ENCODE data around the gene HDAC4.
A peak's percentile ranks its signal among the peaks of the same experiment; 100 is the strongest.

Gene HDAC4

DNA sequence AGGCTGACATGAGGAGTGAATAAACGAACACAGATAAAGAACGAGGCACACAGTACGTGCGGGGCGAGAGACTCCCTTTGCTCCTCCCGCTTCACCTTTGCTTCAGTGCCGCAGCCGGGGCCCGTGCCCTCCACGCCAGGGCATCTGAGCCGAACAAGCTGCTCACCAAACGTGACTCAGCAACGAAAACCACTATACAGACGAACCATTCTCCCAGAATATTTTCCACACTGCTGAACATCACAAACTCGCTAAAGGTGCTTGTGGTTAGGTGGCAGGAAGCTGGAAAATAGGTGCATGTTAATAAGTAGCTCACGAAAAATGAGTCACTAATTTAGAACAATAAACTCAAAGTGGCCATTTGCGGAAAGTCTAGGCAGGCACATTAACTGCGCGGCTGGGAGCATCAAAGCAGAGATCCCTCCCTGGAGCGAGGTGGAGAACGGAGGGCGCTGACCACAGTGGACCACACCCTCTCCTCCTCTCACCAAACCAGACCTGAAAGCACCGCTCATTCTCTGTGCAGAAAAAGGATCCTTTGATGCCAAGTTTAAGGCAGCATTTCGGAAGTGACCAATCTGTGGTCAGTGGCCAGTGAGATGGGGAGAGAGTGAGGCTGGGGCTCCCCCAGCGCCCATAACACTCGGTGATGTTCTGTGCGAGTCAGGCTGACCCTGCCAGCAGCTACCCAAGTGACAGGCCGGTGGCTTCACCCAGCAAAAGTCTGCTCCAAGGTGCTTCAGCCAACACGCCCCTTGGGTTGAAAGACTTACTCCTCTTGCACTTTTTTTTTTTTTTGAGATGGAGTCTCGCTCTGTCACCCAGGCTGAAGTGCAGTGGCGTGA lies 153.2 kb downstream of the HDAC4 start:
- H3K9me3 ChIP-seq (replicated peaks; ENCODE audit: low read length) = no peaks in the 10 kb centered on the region
- H3K36me3 ChIP-seq (ENCODE audit: insufficient read depth, low read length) = no peaks in the 10 kb centered on the region
- H3K9ac ChIP-seq (ENCODE audit: low read depth, low read length) = no peak overlapping the region
- no peak overlapping the region for H3K4me3 ChIP-seq (ENCODE audit: low read length)
- no peaks in the 10 kb centered on the region for H3K27me3 ChIP-seq (ENCODE audit: control insufficient read depth, insufficient read depth, low read length)
- H3K4me1 ChIP-seq (ENCODE audit: control insufficient read depth, insufficient read depth, low read length) = peaks cover 20% of the 10 kb centered on the region
- H3K4me2 ChIP-seq (ENCODE audit: low read length) = no peak overlapping the region

DNA sequence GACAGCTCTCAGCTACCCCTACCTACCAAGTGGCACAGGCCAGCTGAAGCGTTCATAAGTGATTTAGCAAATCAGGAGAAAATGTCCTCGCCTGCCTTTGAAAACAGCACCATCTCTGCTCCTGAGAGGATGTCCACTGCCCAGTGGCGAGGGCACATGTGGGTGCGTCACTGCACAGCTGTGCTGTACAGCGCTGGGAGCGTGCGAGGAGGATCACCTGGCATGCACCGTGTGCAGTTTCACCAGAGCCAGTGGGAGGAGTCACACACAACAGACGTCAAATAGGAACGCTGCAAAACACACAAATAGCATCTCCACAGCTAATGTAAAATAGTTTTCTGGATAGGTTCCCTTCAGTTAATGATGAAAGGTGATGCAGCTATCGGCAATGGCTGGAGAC lies 154.1 kb downstream of the HDAC4 start:
- H3K27me3 ChIP-seq (ENCODE audit: control insufficient read depth, insufficient read depth, low read length) = no peaks in the 10 kb centered on the region
- no peak overlapping the region for H3K4me3 ChIP-seq (ENCODE audit: low read length)
- H3K36me3 ChIP-seq (ENCODE audit: insufficient read depth, low read length) = no peaks in the 10 kb centered on the region
- no peaks in the 10 kb centered on the region for H3K9me3 ChIP-seq (replicated peaks; ENCODE audit: low read length)
- peaks cover 12% of the 10 kb centered on the region for H3K4me1 ChIP-seq (ENCODE audit: control insufficient read depth, insufficient read depth, low read length)
- H3K9ac ChIP-seq (ENCODE audit: low read depth, low read length) = no peak overlapping the region
- no peak overlapping the region for H3K4me2 ChIP-seq (ENCODE audit: low read length)

GRCh38 chr2:239245872-239246721 lies 154.7 kb downstream of the HDAC4 start:
- H3K9me3 ChIP-seq (replicated peaks; ENCODE audit: low read length) = no peaks in the 10 kb centered on the region
- H3K4me3 ChIP-seq (ENCODE audit: low read length) = no peak overlapping the region
- no peak overlapping the region for H3K4me2 ChIP-seq (ENCODE audit: low read length)
- peaks cover 12% of the 10 kb centered on the region for H3K4me1 ChIP-seq (ENCODE audit: control insufficient read depth, insufficient read depth, low read length)
- H3K27me3 ChIP-seq (ENCODE audit: control insufficient read depth, insufficient read depth, low read length) = no peaks in the 10 kb centered on the region
- H3K9ac ChIP-seq (ENCODE audit: low read depth, low read length) = no peak overlapping the region
- H3K36me3 ChIP-seq (ENCODE audit: insufficient read depth, low read length) = no peaks in the 10 kb centered on the region

DNA sequence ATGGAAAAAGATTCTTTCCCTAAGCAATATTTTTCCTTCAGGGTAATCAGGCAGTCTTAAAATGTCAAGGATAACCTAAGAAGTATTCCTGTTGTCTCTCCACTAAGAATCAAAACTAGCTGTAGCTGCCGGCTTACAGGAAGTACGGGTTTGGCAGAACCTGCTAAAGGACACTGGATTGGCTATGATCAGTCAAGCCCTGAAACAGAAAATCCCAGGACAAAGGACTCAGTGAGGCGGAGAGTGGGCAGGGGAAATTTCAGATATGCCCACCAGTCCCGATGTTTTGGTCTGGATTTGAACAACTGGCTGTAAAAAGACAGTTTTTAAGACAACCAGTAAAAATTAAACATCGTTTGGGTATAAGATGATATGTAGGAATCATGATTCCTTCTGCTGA lies 155.7 kb downstream of the HDAC4 start:
- H3K4me2 ChIP-seq (ENCODE audit: low read length) = no peak overlapping the region
- no peak overlapping the region for H3K9ac ChIP-seq (ENCODE audit: low read depth, low read length)
- H3K4me3 ChIP-seq (ENCODE audit: low read length) = no peak overlapping the region
- H3K9me3 ChIP-seq (replicated peaks; ENCODE audit: low read length) = no peaks in the 10 kb centered on the region
- H3K36me3 ChIP-seq (ENCODE audit: insufficient read depth, low read length) = no peaks in the 10 kb centered on the region
- H3K27me3 ChIP-seq (ENCODE audit: control insufficient read depth, insufficient read depth, low read length) = no peaks in the 10 kb centered on the region
- peaks cover 17% of the 10 kb centered on the region for H3K4me1 ChIP-seq (ENCODE audit: control insufficient read depth, insufficient read depth, low read length)

- peaks cover 17% of the 10 kb centered on the region for H3K4me1 ChIP-seq (ENCODE audit: control insufficient read depth, insufficient read depth, low read length)
- H3K27me3 ChIP-seq (ENCODE audit: control insufficient read depth, insufficient read depth, low read length) = no peaks in the 10 kb centered on the region
- H3K4me3 ChIP-seq (ENCODE audit: low read length) = no peak overlapping the region
- H3K36me3 ChIP-seq (ENCODE audit: insufficient read depth, low read length) = no peaks in the 10 kb centered on the region
- H3K9ac ChIP-seq (ENCODE audit: low read depth, low read length) = no peak overlapping the region
- no peak overlapping the region for H3K4me2 ChIP-seq (ENCODE audit: low read length)
- no peaks in the 10 kb centered on the region for H3K9me3 ChIP-seq (replicated peaks; ENCODE audit: low read length)
These were observed 156.2 kb downstream of the HDAC4 start for GRCh38 chr2:239244625-239245024.

DNA sequence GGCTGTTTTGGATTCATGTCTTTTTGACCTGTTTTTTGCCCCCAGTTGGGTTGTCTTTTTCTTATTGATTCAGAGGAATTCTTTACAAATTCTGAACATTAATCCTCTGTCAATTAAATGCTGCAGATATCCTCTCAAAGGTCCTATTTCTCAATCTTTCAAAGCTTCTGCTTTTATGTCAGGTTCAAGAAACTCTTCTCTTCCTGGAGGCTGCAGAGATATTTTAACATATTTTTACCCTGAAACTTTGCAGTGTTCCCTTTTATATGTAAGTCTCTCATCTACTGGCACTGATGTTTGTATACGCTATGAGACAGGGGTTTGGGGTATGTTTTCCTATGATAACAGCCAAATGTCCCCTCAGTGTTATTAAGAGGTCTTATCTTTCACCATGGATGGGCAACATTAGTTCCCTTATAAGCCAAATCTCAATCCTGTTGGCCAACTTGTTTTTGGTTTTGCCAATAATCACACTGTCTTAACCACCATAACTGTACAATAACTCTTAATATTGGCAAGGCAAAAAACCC lies 159.3 kb downstream of the HDAC4 start:
- H3K27me3 ChIP-seq (ENCODE audit: control insufficient read depth, insufficient read depth, low read length) = no peaks in the 10 kb centered on the region
- no peak overlapping the region for H3K4me3 ChIP-seq (ENCODE audit: low read length)
- no peaks in the 10 kb centered on the region for H3K36me3 ChIP-seq (ENCODE audit: insufficient read depth, low read length)
- no peak overlapping the region for H3K4me2 ChIP-seq (ENCODE audit: low read length)
- H3K4me1 ChIP-seq (ENCODE audit: control insufficient read depth, insufficient read depth, low read length) = peaks cover 12% of the 10 kb centered on the region
- no peaks in the 10 kb centered on the region for H3K9me3 ChIP-seq (replicated peaks; ENCODE audit: low read length)
- H3K9ac ChIP-seq (ENCODE audit: low read depth, low read length) = no peak overlapping the region

DNA sequence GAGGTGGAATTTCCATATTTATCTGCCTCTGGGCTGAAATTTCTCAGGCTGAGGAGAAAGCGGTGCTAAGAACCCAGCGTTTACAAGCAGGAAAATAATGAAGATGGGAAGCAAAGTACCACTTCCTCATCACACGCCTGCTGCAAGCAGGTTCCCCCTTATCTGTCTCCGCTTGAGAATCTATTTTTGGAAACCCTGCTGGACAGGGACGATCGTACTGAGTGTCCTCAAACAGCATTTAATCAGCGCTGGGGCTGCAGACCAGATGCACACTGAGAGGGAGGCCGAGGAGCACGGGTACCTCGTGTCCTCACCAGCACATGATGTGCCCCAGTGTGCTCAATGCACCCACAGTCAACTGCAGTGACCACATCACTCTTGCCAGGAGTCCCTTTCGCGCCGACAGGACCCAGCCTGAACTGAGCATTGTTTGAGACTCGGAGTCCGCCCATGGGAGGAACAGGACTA lies 160.4 kb downstream of the HDAC4 start:
- Histone ChIP-seq H3K4me1 (ENCODE audit: control insufficient read depth, insufficient read depth, low read length) (peaks cover 12% of the 10 kb centered on the region), H3K4me3 (ENCODE audit: low read length) (no peak overlapping the region), H3K9me3 (replicated peaks; ENCODE audit: low read length) (no peaks in the 10 kb centered on the region), H3K36me3 (ENCODE audit: insufficient read depth, low read length) (no peaks in the 10 kb centered on the region), H3K9ac (ENCODE audit: low read depth, low read length) (no peak overlapping the region), H3K4me2 (ENCODE audit: low read length) (peak overlapping the region; percentile 68), H3K27me3 (ENCODE audit: control insufficient read depth, insufficient read depth, low read length) (no peaks in the 10 kb centered on the region)

DNA sequence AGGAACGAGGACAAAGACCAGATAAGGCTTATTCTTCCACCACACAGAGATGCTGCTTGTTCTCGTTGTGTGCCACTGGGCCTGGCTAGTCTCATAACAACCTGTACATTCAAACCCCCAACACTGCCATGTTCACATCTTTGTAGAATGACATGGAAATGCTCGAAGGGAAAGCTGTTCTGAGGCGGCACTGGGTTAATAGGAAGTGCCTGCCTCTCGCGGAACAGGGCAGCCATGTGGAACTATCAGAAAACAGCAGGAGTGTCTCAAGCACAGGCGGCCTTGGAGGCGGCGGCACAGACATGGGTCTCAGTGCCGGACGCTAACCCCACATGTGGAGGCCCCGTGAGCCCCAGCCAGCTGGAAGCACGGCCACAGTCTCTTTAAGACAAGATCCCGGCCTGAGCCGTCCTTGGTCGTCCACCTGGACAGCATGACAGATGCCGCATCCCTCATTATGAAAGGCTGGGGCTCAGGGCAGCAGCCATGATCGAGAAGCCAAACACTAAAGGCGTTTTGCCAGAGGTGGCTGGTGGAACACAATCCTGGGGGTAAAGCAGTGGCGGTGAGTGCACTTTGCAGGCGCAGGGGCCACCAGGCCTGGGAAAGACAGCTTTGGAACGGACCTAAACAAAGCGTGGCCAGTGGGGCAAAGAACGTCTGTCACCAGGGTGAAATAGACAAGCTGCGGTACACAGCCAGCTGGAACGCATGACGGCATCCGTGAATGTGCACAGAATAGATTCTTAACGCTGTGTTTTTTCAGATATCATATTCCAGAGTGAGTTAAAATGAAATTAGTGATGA lies 161.0 kb downstream of the HDAC4 start:
- no peaks in the 10 kb centered on the region for H3K36me3 ChIP-seq (ENCODE audit: insufficient read depth, low read length)
- peak overlapping the region; percentile 68 for H3K4me2 ChIP-seq (ENCODE audit: low read length)
- peak overlapping the region; percentile 49 for H3K4me3 ChIP-seq (ENCODE audit: low read length)
- H3K9me3 ChIP-seq (replicated peaks; ENCODE audit: low read length) = no peaks in the 10 kb centered on the region
- H3K9ac ChIP-seq (ENCODE audit: low read depth, low read length) = peak overlapping the region; percentile 11
- peaks cover 12% of the 10 kb centered on the region for H3K4me1 ChIP-seq (ENCODE audit: control insufficient read depth, insufficient read depth, low read length)
- H3K27me3 ChIP-seq (ENCODE audit: control insufficient read depth, insufficient read depth, low read length) = no peaks in the 10 kb centered on the region

- no peaks in the 10 kb centered on the region for H3K36me3 ChIP-seq (ENCODE audit: insufficient read depth, low read length)
- H3K27me3 ChIP-seq (ENCODE audit: control insufficient read depth, insufficient read depth, low read length) = no peaks in the 10 kb centered on the region
- H3K4me1 ChIP-seq (ENCODE audit: control insufficient read depth, insufficient read depth, low read length) = peaks cover 12% of the 10 kb centered on the region
- H3K9ac ChIP-seq (ENCODE audit: low read depth, low read length) = no peak overlapping the region
- no peaks in the 10 kb centered on the region for H3K9me3 ChIP-seq (replicated peaks; ENCODE audit: low read length)
- H3K4me2 ChIP-seq (ENCODE audit: low read length) = no peak overlapping the region
- H3K4me3 ChIP-seq (ENCODE audit: low read length) = no peak overlapping the region
These were observed 161.8 kb downstream of the HDAC4 start for GRCh38 chr2:239238839-239239606.

DNA sequence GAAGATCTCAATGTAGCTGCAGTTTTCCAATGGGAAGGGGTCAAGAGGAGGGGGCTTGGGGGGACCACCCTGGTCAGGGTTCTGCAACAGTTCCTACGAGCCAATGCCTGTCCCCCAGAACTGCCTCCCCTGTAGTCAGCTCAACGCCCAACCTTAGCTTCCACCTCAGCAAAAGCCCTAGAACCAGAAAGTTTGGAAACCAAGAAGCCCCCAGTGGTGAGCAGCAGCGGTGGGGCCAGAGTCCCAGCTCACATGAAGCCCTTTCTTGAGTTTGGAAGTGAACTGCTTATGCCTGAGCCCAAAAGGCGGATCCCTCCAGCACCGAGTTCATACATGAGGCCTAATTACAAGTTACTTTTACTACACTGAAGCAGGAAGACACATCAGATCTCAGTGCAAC lies 162.4 kb downstream of the HDAC4 start:
- H3K27me3 ChIP-seq (ENCODE audit: control insufficient read depth, insufficient read depth, low read length) = no peaks in the 10 kb centered on the region
- no peak overlapping the region for H3K4me2 ChIP-seq (ENCODE audit: low read length)
- H3K9ac ChIP-seq (ENCODE audit: low read depth, low read length) = no peak overlapping the region
- H3K4me1 ChIP-seq (ENCODE audit: control insufficient read depth, insufficient read depth, low read length) = peaks cover 12% of the 10 kb centered on the region
- no peak overlapping the region for H3K4me3 ChIP-seq (ENCODE audit: low read length)
- no peaks in the 10 kb centered on the region for H3K36me3 ChIP-seq (ENCODE audit: insufficient read depth, low read length)
- no peaks in the 10 kb centered on the region for H3K9me3 ChIP-seq (replicated peaks; ENCODE audit: low read length)

All from skeletal muscle satellite cell (primary cell).